Posterior vena cava (tissue), 2 donors: ENCODE results near the gene PPP1R37. TPM values are rescaled to one million over a fixed set of nuclear protein-coding genes. Genes with fewer than 3 reads are reported as not detected.

ENCODE experiments used
- total RNA-seq, 2 donors: library from RNA; stranded (reverse); fragmentation: NEBNext Ultra II Directional; extraction: Animal tissue kit (Norgen Biotek cat#: 25700); gene quantifications; one replicate each; pipeline ENCODE4 v1.2.1, GENCODE V29; 2021
- donor health status: DM: yes; HTN: yes; CAD: no.
- donor health status: DM: yes; HTN: yes; CAD: no.

The PPP1R37 gene
- total RNA-seq, 2 donors from 2014 or later: 15.2 to 16.2 TPM

Other genes with a start within 250 kb of the PPP1R37 start
- gene NECTIN2, start 246.9 kb upstream of the PPP1R37 start, total RNA-seq: 10 to 100 TPM; 48.9 to 59.8 TPM
- gene TOMM40, start 201.9 kb upstream of the PPP1R37 start, total RNA-seq: 10 to 100 TPM; 27.8 to 29.9 TPM
- 10 to 100 TPM; 16.8 to 57.8 TPM for gene APOE, start 187.4 kb upstream of the PPP1R37 start, total RNA-seq
- 1 to 10 TPM; 3.0 to 4.3 TPM for gene APOC1, start 178.6 kb upstream of the PPP1R37 start, total RNA-seq
- not detected for gene APOC4, start 150.9 kb upstream of the PPP1R37 start, total RNA-seq
- not detected for gene APOC2, start 147.1 kb upstream of the PPP1R37 start, total RNA-seq
- gene CLPTM1, start 137.8 kb upstream of the PPP1R37 start, total RNA-seq: 10 to 100 TPM; 69.9 to 78.5 TPM
- 10 to 100 TPM; 14.3 to 22.7 TPM for gene RELB, start 91.7 kb upstream of the PPP1R37 start, total RNA-seq
- 10 to 100 TPM; 48.6 to 58.5 TPM for gene CLASRP, start 54.1 kb upstream of the PPP1R37 start, total RNA-seq
- under 1 TPM; 0.42 to 0.48 TPM for gene ZNF296, start 16.7 kb upstream of the PPP1R37 start, total RNA-seq
- gene GEMIN7, start 13.9 kb upstream of the PPP1R37 start, total RNA-seq: 10 to 100 TPM; 11.2 to 14.7 TPM
- not detected for gene NKPD1, start 67.8 kb downstream of the PPP1R37 start, total RNA-seq
- gene TRAPPC6A, start 85.1 kb downstream of the PPP1R37 start, total RNA-seq: 1 to 10 TPM; 6.5 to 7.7 TPM
- gene BLOC1S3, start 85.6 kb downstream of the PPP1R37 start, total RNA-seq: 10 to 100 TPM in 1 of 2 donors, 1 to 10 TPM in 1; 8.7 to 11.2 TPM
- 1 to 10 TPM; 2.9 to 3.6 TPM for gene EXOC3L2, start 152.2 kb downstream of the PPP1R37 start, total RNA-seq
- 10 to 100 TPM; 26.7 to 31.5 TPM for gene MARK4, start 158.1 kb downstream of the PPP1R37 start, total RNA-seq
- under 1 TPM in 1 of 2 donors, not detected in 1; 0.14 TPM for gene CKM, start 229.7 kb downstream of the PPP1R37 start, total RNA-seq
- gene KLC3, start 247.6 kb downstream of the PPP1R37 start, total RNA-seq: under 1 TPM in 1 of 2 donors, not detected in 1; 0.37 TPM